IPS-18a (cell line): ENCODE data around the gene TGFB2.

Experiments
- H3K27ac ChIP-seq: one replicate; pipeline ENCODE4 v1.5.1; 2013; ENCODE audit warnings: low read length
- H3K27me3 ChIP-seq: one replicate; pipeline ENCODE4 v1.6.1; 2013; ENCODE audit warnings: mild to moderate bottlenecking, low read length; ENCODE audit not compliant: control insufficient read depth, insufficient read depth
- H3K36me3 ChIP-seq: one replicate; pipeline ENCODE4 v1.6.1; 2013; ENCODE audit warnings: low read depth, low read length; ENCODE audit not compliant: control insufficient read depth
- H3K4me1 ChIP-seq: one replicate; pipeline ENCODE4 v1.6.1; 2013; ENCODE audit warnings: low read depth, low read length; ENCODE audit not compliant: control insufficient read depth
- H3K4me3 ChIP-seq: one replicate; pipeline ENCODE4 v1.5.1; 2013; ENCODE audit warnings: low read length
- H3K9ac ChIP-seq: one replicate; pipeline ENCODE4 v1.6.1; 2013; ENCODE audit warnings: mild to moderate bottlenecking, low read length, moderate library complexity
- H3K9me3 ChIP-seq: one replicate; pipeline ENCODE4 v1.6.1; 2013; ENCODE audit warnings: low read depth, low read length; ENCODE audit not compliant: control insufficient read depth

Gene TGFB2

DNA sequence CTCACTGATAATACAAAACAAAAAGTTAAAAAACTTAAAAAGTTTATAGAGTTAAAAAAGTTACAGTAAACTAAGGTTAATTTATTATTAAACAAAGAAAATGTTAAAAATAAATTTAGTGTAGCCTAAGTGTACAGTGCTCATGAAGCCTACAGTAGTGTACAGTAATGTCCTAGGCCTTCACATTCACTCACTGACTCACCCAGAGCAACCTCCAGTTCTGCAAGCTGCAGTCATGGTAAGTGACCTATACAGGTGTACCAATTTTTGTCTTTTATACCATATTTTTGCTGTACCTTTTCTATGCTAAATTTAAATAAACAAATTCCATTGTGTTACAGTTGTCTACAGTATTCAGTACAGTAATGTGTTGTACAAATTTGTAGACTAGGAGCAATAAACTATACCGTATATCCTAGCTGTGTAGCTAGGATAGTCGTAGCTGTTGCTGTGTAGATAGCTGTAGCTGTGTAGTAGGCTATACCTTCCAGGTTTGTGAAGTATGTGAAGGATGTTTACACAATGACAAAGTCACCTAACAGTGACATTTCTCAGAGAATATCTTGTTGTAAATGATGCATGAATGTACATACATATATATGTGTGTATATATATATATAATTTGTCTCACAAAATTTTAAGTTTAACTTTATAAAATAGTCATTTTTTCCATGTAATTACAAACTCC, 140.2 kb downstream of the TGFB2 start:
- Histone ChIP-seq H3K27me3 (no peaks in the 10 kb centered on the region), H3K9me3 (no peaks in the 10 kb centered on the region), H3K4me3 (no peak overlapping the region), H3K9ac (no peak overlapping the region), H3K36me3 (no peaks in the 10 kb centered on the region), H3K4me1 (peaks cover 3% of the 10 kb centered on the region), H3K27ac (no peak overlapping the region)

GRCh38 chr1:218488531-218488930, 143.4 kb downstream of the TGFB2 start:
- Histone ChIP-seq H3K27ac (no peak overlapping the region), H3K4me1 (peaks cover 5% of the 10 kb centered on the region), H3K4me3 (no peak overlapping the region)

GRCh38 chr1:218488986-218489385, 143.8 kb downstream of the TGFB2 start:
- Histone ChIP-seq H3K36me3 (no peaks in the 10 kb centered on the region), H3K27ac (no peak overlapping the region), H3K27me3 (no peaks in the 10 kb centered on the region), H3K4me3 (no peak overlapping the region), H3K9me3 (no peaks in the 10 kb centered on the region), H3K4me1 (peaks cover 10% of the 10 kb centered on the region), H3K9ac (no peak overlapping the region)

More at GRCh38 chr1:218488531-218488930, 143.4 kb downstream of the TGFB2 start:
- H3K36me3 ChIP-seq: no peaks in the 10 kb centered on the region
- H3K9ac ChIP-seq: no peak overlapping the region
- H3K27me3 ChIP-seq: no peaks in the 10 kb centered on the region
- no peaks in the 10 kb centered on the region for H3K9me3 ChIP-seq

DNA sequence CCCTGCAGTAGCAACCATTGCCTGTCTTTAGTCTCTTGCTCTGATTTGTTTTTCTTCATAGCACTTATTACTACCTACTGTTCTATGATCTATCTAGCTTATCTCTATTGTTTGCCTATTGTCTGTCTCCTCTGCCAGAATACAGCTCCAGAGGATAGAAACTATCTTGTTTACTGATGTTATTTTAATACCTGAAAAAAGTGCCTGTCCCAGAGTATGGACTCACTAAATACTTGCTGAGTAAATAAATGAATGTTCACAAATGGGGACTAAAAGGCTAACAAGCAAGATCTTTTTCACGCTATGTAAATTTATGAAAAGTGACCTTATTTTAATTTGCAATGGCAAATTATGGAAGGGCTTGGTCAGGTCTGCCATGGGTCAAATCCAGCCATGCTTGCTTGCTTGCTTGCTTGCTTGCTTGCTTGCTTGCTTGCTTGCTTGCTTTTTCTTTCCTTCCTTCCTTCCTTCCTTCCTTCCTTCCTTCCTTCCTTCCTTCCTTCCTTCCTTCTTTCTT, 145.3 kb downstream of the TGFB2 start:
- Histone ChIP-seq H3K4me3 (no peak overlapping the region), H3K9ac (no peak overlapping the region), H3K36me3 (no peaks in the 10 kb centered on the region), H3K9me3 (no peaks in the 10 kb centered on the region), H3K4me1 (peaks cover 24% of the 10 kb centered on the region), H3K27me3 (no peaks in the 10 kb centered on the region), H3K27ac (no peak overlapping the region)

DNA sequence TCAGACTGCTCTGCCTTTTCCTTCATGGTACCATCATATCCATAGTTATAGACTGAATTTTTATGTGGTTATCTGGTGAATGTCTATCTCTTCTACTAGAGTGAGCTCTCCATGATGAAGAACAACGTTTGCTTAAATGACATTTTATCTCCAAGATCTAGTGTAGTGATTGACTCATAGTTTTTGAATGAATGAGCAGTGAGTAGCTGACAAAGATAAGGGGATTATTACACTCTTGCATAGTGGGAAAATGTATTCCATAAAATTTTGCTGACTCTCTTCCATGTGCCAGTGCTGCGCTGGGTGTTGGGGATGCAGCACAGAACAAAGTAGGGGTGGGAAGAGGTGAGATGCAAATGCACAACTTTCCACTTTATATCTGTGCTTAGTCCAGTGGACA, 147.7 kb downstream of the TGFB2 start:
- H3K9ac ChIP-seq: no peak overlapping the region
- no peak overlapping the region for H3K4me3 ChIP-seq
- H3K27me3 ChIP-seq: no peaks in the 10 kb centered on the region
- no peak overlapping the region for H3K27ac ChIP-seq
- no peaks in the 10 kb centered on the region for H3K36me3 ChIP-seq
- no peaks in the 10 kb centered on the region for H3K9me3 ChIP-seq
- H3K4me1 ChIP-seq: peaks cover 30% of the 10 kb centered on the region

DNA sequence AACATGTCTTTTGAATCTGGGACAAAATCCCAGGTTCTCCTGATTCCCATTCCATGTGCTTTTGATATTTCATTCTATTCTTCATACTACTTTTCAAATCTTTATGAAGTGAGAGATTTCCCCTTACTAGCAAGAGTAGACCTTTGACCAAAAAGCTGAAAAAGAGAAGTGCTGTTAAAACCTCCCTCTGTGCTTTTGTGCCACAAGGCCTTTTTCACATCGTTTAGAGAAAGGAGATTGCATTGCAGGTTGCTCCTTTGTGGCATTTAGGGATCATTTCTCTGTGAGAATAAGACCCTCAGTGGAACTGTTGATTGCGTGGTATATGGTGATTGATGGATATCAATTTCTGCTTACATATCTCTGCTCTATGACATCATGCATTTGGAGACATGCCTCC, 148.8 kb downstream of the TGFB2 start:
- H3K9ac ChIP-seq: peak overlapping the region; percentile 40
- H3K4me3 ChIP-seq: peak overlapping the region; percentile 20
- peak overlapping the region; percentile 64 for H3K27ac ChIP-seq
- no peaks in the 10 kb centered on the region for H3K27me3 ChIP-seq
- H3K36me3 ChIP-seq: no peaks in the 10 kb centered on the region
- H3K4me1 ChIP-seq: peaks cover 30% of the 10 kb centered on the region
- H3K9me3 ChIP-seq: no peaks in the 10 kb centered on the region
